Panc1 (cell line): ENCODE results near the gene UAP1. TPM values are rescaled to one million over a fixed set of nuclear protein-coding genes. Genes with fewer than 3 reads are reported as not detected.

ENCODE experiments used
- ATAC-seq: fragments of 200-7000 bp; cut with Tn5 transposase; 2 replicates; pipeline ENCODE4 v1.9.1; 2020; ENCODE audit warnings: mild to moderate bottlenecking, moderate library complexity
- BruUV-seq: library from RNA; stranded (reverse); fragments of 400-500 nt; replicated peaks from 2 replicates; lab custom pipeline; 2021; lab: Mats Ljungman, UMichigan
- CTCF ChIA-PET: fragments of 300-600 bp; sonication (Branson Sonifier 250); formaldehyde crosslinking; loops from one replicate; lab custom pipeline; 2022; ENCODE audit warnings: antibody characterized with exemption; lab: Charles Lee
- POLR2A ChIA-PET: fragments of 300-600 bp; sonication (Branson Sonifier 250); formaldehyde crosslinking; loops from one replicate; lab custom pipeline; 2022; ENCODE audit warnings: antibody characterized with exemption; lab: Charles Lee
- DNase-seq: peaks from one replicate; pipeline ENCODE4 v3.0.0-alpha.2; 2010; ENCODE audit warnings: low read depth, low spot score
- H3K27ac ChIP-seq: 2 replicates; pipeline ENCODE4 v1.5.1; 2011; ENCODE audit warnings: mild to moderate bottlenecking, low read length, inconsistent platforms
- H3K27me3 ChIP-seq: fragments of 200-500 bp; sonication (Bioruptor generic); 2 replicates; pipeline ENCODE4 v1.6.0; 2014; ENCODE audit warnings: low read length, inconsistent platforms; ENCODE audit not compliant: control insufficient read depth, insufficient read depth
- H3K36me3 ChIP-seq: fragments of 200-500 bp; sonication (Bioruptor generic); 2 replicates; pipeline ENCODE4 v1.5.1; 2014; ENCODE audit warnings: inconsistent platforms, mild to moderate bottlenecking, low read length, moderate library complexity; ENCODE audit not compliant: control insufficient read depth, insufficient read depth
- H3K4me1 ChIP-seq: 2 replicates; pipeline ENCODE4 v1.5.1; 2011; ENCODE audit warnings: inconsistent platforms, mild to moderate bottlenecking, low read length, moderate library complexity; ENCODE audit not compliant: control insufficient read depth, insufficient read depth
- H3K4me3 ChIP-seq, 2 experiments: 2 replicates each; pipeline ENCODE4 v1.5.1; 2011 to 2012; ENCODE audit warnings: low read depth in 2 of 2, low read length in 2 of 2, mild to moderate bottlenecking in 2 of 2, inconsistent platforms in 1 of 2, moderate library complexity in 1 of 2
- H3K9me3 ChIP-seq: fragments of 200-500 bp; sonication (Bioruptor generic); 2 replicates; pipeline ENCODE4 v1.5.1; 2014; ENCODE audit warnings: low read depth, mild to moderate bottlenecking, inconsistent platforms, low read length, moderate library complexity; ENCODE audit not compliant: control insufficient read depth, insufficient read depth
- CTCF ChIP-seq: fragments of 450-650 bp; IDR thresholded peaks from 2 replicates; pipeline ENCODE4 v1.5.1; 2017; ENCODE audit warnings: mild to moderate bottlenecking
- POLR2AphosphoS5 ChIP-seq: IDR thresholded peaks from 2 replicates; pipeline ENCODE4 v1.6.1; 2012; ENCODE audit warnings: mild to moderate bottlenecking, low read depth, low read length, moderate library complexity
- SIN3A ChIP-seq: IDR thresholded peaks from 2 replicates; pipeline ENCODE4 v1.6.1; 2012; ENCODE audit warnings: low read depth, mild to moderate bottlenecking, low read length, moderate library complexity, borderline replicate concordance; ENCODE audit not compliant: insufficient read depth
- TCF7L2 ChIP-seq: IDR thresholded peaks from 2 replicates; pipeline ENCODE4 v1.6.1; 2011; ENCODE audit warnings: mild to moderate bottlenecking, low read depth, low read length, inconsistent platforms
- in situ Hi-C: cut with HindIII; loops from 2 replicates; pipeline ENCODE4 v1.10.0; 2016; ENCODE audit warnings: low sequenced_read_pairs, low pct_unique_long_range_greater_than_20kb
- intact Hi-C: fragments of 100-400 bp; cut with micrococcal nuclease; formaldehyde crosslinking; loops from one replicate; pipeline ENCODE4 v1.10.0; 2022; ENCODE audit not compliant: unreplicated experiment
- total RNA-seq: library from RNA; stranded (reverse); gene quantifications from one replicate; pipeline ENCODE4 v1.2.1, GENCODE V29; 2021; ENCODE audit not compliant: unreplicated experiment
- TF ChIP-seq, protein P1 (sequence below), 2 experiments: IDR thresholded peaks; 2 replicates each; pipeline ENCODE4 v1.6.1; 2011 to 2012; ENCODE audit warnings: low read depth in 2 of 2, control low read depth in 1 of 2, low read length in 1 of 2, mild to moderate bottlenecking in 1 of 2, moderate library complexity in 1 of 2; ENCODE audit not compliant: insufficient read depth in 1 of 2

Gene UAP1
- total RNA-seq, 1 experiment from 2014 or later, result 97.7 TPM

- H3K4me3 ChIP-seq, result peak overlapping the region; percentile 37 to 40; a peak in 3 of 4 replicates
- BruUV-seq, result no TSS peak
- no peaks in the 10 kb centered on the region for H3K4me1 ChIP-seq
- CTCF ChIA-PET, result no interaction called here
- no peaks in the 10 kb centered on the region for H3K9me3 ChIP-seq
- H3K36me3 ChIP-seq, result no peaks in the 10 kb centered on the region
- ATAC-seq, result no peak
- no peaks in the 10 kb centered on the region for H3K27me3 ChIP-seq
- TF ChIP-seq POLR2AphosphoS5 (no peak), SIN3A (no peak), TCF7L2 (no peak), CTCF (no peak)
- TF ChIP-seq, protein P1, sequence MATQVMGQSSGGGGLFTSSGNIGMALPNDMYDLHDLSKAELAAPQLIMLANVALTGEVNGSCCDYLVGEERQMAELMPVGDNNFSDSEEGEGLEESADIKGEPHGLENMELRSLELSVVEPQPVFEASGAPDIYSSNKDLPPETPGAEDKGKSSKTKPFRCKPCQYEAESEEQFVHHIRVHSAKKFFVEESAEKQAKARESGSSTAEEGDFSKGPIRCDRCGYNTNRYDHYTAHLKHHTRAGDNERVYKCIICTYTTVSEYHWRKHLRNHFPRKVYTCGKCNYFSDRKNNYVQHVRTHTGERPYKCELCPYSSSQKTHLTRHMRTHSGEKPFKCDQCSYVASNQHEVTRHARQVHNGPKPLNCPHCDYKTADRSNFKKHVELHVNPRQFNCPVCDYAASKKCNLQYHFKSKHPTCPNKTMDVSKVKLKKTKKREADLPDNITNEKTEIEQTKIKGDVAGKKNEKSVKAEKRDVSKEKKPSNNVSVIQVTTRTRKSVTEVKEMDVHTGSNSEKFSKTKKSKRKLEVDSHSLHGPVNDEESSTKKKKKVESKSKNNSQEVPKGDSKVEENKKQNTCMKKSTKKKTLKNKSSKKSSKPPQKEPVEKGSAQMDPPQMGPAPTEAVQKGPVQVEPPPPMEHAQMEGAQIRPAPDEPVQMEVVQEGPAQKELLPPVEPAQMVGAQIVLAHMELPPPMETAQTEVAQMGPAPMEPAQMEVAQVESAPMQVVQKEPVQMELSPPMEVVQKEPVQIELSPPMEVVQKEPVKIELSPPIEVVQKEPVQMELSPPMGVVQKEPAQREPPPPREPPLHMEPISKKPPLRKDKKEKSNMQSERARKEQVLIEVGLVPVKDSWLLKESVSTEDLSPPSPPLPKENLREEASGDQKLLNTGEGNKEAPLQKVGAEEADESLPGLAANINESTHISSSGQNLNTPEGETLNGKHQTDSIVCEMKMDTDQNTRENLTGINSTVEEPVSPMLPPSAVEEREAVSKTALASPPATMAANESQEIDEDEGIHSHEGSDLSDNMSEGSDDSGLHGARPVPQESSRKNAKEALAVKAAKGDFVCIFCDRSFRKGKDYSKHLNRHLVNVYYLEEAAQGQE (IDR thresholded peaks at IDR 0.05; ENCODE audit: insufficient read depth in 1 of 2, low read depth in 2 of 2, low read length in 1 of 2), result no peak
- H3K27ac ChIP-seq, result no peak overlapping the region
- in situ Hi-C loops (no loop called here), intact Hi-C loops (no loop called here)
- DNase-seq, result no peak
- POLR2A ChIA-PET, result no interaction called here
These were observed 71.2 kb downstream of the UAP1 start for GRCh38 chr1:162632698-162633080.

GRCh38 chr1:162633081-162633762, 71.7 kb downstream of the UAP1 start:
- peak overlapping the region; percentile 37 to 40; a peak in 3 of 4 replicates for H3K4me3 ChIP-seq
- no peak for ATAC-seq
- intact Hi-C loops (no loop called here), in situ Hi-C loops (no loop called here)
- ChIA-PET POLR2A (no interaction called here), CTCF (no interaction called here)
- no peaks in the 10 kb centered on the region for H3K27me3 ChIP-seq
- H3K9me3 ChIP-seq, result no peaks in the 10 kb centered on the region
- DNase-seq, result no peak
- H3K36me3 ChIP-seq, result no peaks in the 10 kb centered on the region
- TF ChIP-seq SIN3A (no peak), TCF7L2 (no peak), CTCF (no peak), POLR2AphosphoS5 (no peak)
- TF ChIP-seq, protein P1 (IDR thresholded peaks at IDR 0.05; ENCODE audit: insufficient read depth in 1 of 2, low read depth in 2 of 2, low read length in 1 of 2), result no peak
- no TSS peak for BruUV-seq
- no peaks in the 10 kb centered on the region for H3K4me1 ChIP-seq
- no peak overlapping the region for H3K27ac ChIP-seq
